Measurements from ENCODE around the gene HIPK1.

- no peak for TF ChIP-seq REST (IDR thresholded peaks at IDR 0.05; ENCODE audit: insufficient read depth in 1 of 2, low read depth in 2 of 2, low read length in 1 of 2)
- TF ChIP-seq CTCF (IDR thresholded peaks at IDR 0.05), result no peak
Observed at GRCh38 chr1:113982949-113983348, 53.8 kb downstream of the HIPK1 start.

Data from Panc1 (cell line).